Uterus (tissue), 2 donors: ENCODE results near the gene S100A13.

Source experiments
- CTCF ChIP-seq, 4 experiments: fragments of 200-600 bp in 2 of 4; fragments of 450-650 bp in 2 of 4; sonication (generic) in 2 of 4; IDR thresholded peaks; one replicate each; pipeline ENCODE4 v1.5.1; 2016 to 2019; ENCODE audit warnings: antibody characterized with exemption in 4 of 4, mild to moderate bottlenecking in 2 of 4, moderate library complexity in 1 of 4
- POLR2A ChIP-seq, 2 donors: fragments of 450-650 bp; IDR thresholded peaks; one replicate each; pipeline ENCODE4 v1.6.1; 2016; ENCODE audit warnings: antibody characterized with exemption in 2 of 2, mild to moderate bottlenecking in 1 of 2, moderate library complexity in 1 of 2

GRCh38 chr1:153609585-153609907 lies 17.8 kb downstream of the S100A13 start:
- TF ChIP-seq POLR2A (IDR thresholded peaks at IDR 0.05), result no peak
- TF ChIP-seq CTCF (IDR thresholded peaks at IDR 0.05), result no peak
